Esophagus squamous epithelium (tissue), 5 donors: ENCODE data around the gene GNPTAB. TPM values are rescaled to one million over a fixed set of nuclear protein-coding genes. Genes with fewer than 3 reads are reported as not detected.

ENCODE experiments used
- DNase-seq: peaks from one replicate; lab custom pipeline; 2025; lab: John Stamatoyannopoulos, UW
- H3K27ac ChIP-seq, 4 donors: fragments of 200-600 bp; sonication (generic); one replicate each; pipeline ENCODE4 v1.5.1; 2016 to 2019; ENCODE audit warnings: mild to moderate bottlenecking in 1 of 4
- H3K27me3 ChIP-seq, 4 donors: fragments of 200-600 bp; sonication (generic); 1 replicate in 3 of 4; 2 replicates in 1 of 4; pipeline versions ENCODE4 v1.5.1 to v1.6.0; 2017 to 2021; ENCODE audit warnings: antibody characterized with exemption in 1 of 4
- H3K36me3 ChIP-seq, 3 donors: fragments of 200-600 bp; sonication (generic); one replicate each; pipeline ENCODE4 v1.5.1; 2016 to 2019
- H3K4me1 ChIP-seq, 3 donors: fragments of 200-600 bp; sonication (generic); one replicate each; pipeline ENCODE4 v1.5.1; 2017 to 2019
- H3K4me3 ChIP-seq, 4 donors: fragments of 200-600 bp; sonication (generic); 1 replicate in 3 of 4; 2 replicates in 1 of 4; pipeline ENCODE4 v1.5.1; 2016 to 2019; ENCODE audit warnings: mild to moderate bottlenecking in 2 of 4, moderate library complexity in 1 of 4
- H3K9me3 ChIP-seq, 3 donors: fragments of 200-600 bp; sonication (generic); one replicate each; pipeline ENCODE4 v1.5.1; 2016 to 2019
- POLR2A ChIP-seq, 4 donors: fragments of 450-650 bp; IDR thresholded peaks; one replicate each; pipeline ENCODE4 v1.6.1; 2017; ENCODE audit warnings: antibody characterized with exemption in 4 of 4, mild to moderate bottlenecking in 4 of 4, moderate library complexity in 3 of 4
- WGBS, 2 donors: methylation state at CpG; one replicate each; pipeline ENCODE4 v1.1.5; 2018; 5-methylcytosine and 5-hydroxymethylcytosine counted together
- intact Hi-C: fragments of 100-400 bp; cut with DNase I; formaldehyde crosslinking; loops from one replicate; pipeline ENCODE4 v1.15.0; 2022
- total RNA-seq, 4 donors: library from RNA; depleted of rRNA; stranded (reverse); fragments of >200 nt; gene quantifications; one replicate each; pipeline ENCODE4 v1.1.0, GENCODE V29; 2016
- TF ChIP-seq, protein P1 (sequence below), 6 experiments: fragments of 450-650 bp in 4 of 6; fragments of 200-600 bp in 2 of 6; sonication (generic) in 2 of 6; IDR thresholded peaks; one replicate each; pipeline ENCODE4 v1.5.1; 2016 to 2019; ENCODE audit warnings: antibody characterized with exemption in 6 of 6, mild to moderate bottlenecking in 4 of 6, moderate library complexity in 4 of 6
- donor health status: DM: yes; HTN: yes; CAD: no.

Gene GNPTAB
- total RNA-seq, 4 donors from 2014 or later, result 20.8 to 26.3 (median 21.9) TPM

- Histone ChIP-seq H3K27ac (no peak overlapping the region), H3K4me1 (no peaks in the 10 kb centered on the region), H3K9me3 (no peaks in the 10 kb centered on the region), H3K4me3 (no peak overlapping the region), H3K27me3 (no peaks in the 10 kb centered on the region), H3K36me3 (peaks cover 0 to 88% (median 0%) of the 10 kb centered on the region in 3 donors)
- intact Hi-C loops, result no loop called here
- TF ChIP-seq, protein P1, sequence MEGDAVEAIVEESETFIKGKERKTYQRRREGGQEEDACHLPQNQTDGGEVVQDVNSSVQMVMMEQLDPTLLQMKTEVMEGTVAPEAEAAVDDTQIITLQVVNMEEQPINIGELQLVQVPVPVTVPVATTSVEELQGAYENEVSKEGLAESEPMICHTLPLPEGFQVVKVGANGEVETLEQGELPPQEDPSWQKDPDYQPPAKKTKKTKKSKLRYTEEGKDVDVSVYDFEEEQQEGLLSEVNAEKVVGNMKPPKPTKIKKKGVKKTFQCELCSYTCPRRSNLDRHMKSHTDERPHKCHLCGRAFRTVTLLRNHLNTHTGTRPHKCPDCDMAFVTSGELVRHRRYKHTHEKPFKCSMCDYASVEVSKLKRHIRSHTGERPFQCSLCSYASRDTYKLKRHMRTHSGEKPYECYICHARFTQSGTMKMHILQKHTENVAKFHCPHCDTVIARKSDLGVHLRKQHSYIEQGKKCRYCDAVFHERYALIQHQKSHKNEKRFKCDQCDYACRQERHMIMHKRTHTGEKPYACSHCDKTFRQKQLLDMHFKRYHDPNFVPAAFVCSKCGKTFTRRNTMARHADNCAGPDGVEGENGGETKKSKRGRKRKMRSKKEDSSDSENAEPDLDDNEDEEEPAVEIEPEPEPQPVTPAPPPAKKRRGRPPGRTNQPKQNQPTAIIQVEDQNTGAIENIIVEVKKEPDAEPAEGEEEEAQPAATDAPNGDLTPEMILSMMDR (IDR thresholded peaks at IDR 0.05), result no peak
- TF ChIP-seq POLR2A (IDR thresholded peaks at IDR 0.05), result no peak
- WGBS, 2 donors, result 85 to 90% methylated on average over 1 of the region's 1 CpG
- no peak for DNase-seq
These were observed 46.4 kb downstream of the GNPTAB start for GRCh38 chr12:101784376-101784775.

GRCh38 chr12:101783838-101784237, 46.9 kb downstream of the GNPTAB start:
- WGBS, 2 donors, result 88 to 100% methylated on average over 1 of the region's 2 CpGs

DNA sequence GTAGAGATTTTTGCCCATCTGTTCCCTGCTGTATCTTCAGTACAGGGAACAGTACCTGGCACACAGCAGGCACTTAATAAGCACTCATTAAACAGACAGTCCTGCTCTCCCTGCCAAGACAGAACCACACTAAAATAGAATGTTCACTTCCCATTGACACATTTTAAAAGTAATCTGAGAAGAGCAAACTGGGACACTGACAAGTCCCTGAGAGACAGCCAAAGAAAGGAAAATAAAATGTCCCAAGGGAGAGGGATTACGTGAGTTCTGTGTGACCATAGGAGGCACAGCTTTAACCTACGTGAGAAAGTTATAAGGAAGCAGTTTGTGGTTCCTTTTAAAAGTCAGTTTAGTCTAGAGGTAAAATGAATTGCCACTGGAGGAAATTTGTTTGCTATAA, 47.6 kb downstream of the GNPTAB start:
- H3K4me1 ChIP-seq, result no peaks in the 10 kb centered on the region
- no peak for DNase-seq
- no peak overlapping the region for H3K4me3 ChIP-seq
- H3K36me3 ChIP-seq, result peaks cover 0 to 88% (median 0%) of the 10 kb centered on the region in 3 donors
- H3K9me3 ChIP-seq, result no peaks in the 10 kb centered on the region
- H3K27me3 ChIP-seq, result no peaks in the 10 kb centered on the region
- TF ChIP-seq, protein P1 (IDR thresholded peaks at IDR 0.05), result no peak
- no peak for TF ChIP-seq POLR2A (IDR thresholded peaks at IDR 0.05)
- intact Hi-C loops, result no loop called here
- 78 to 87% methylated on average over 2 of the region's 2 CpGs for WGBS, 2 donors
- no peak overlapping the region for H3K27ac ChIP-seq

More at GRCh38 chr12:101783838-101784237, 46.9 kb downstream of the GNPTAB start:
- no peak for TF ChIP-seq POLR2A (IDR thresholded peaks at IDR 0.05)
- TF ChIP-seq, protein P1 (IDR thresholded peaks at IDR 0.05), result no peak
- Histone ChIP-seq H3K4me3 (no peak overlapping the region), H3K4me1 (no peaks in the 10 kb centered on the region), H3K9me3 (no peaks in the 10 kb centered on the region), H3K36me3 (peaks cover 0 to 88% (median 0%) of the 10 kb centered on the region in 3 donors), H3K27ac (no peak overlapping the region), H3K27me3 (no peaks in the 10 kb centered on the region)
- no peak for DNase-seq
- intact Hi-C loops, result no loop called here

GRCh38 chr12:101782273-101782731, 48.5 kb downstream of the GNPTAB start:
- no peak for DNase-seq
- WGBS, 2 donors, result 82 to 92% methylated on average over 3 of the region's 3 CpGs
- Histone ChIP-seq H3K9me3 (no peaks in the 10 kb centered on the region), H3K4me1 (no peaks in the 10 kb centered on the region), H3K27ac (no peak overlapping the region), H3K36me3 (peaks cover 0 to 85% (median 0%) of the 10 kb centered on the region in 3 donors), H3K27me3 (no peaks in the 10 kb centered on the region), H3K4me3 (no peak overlapping the region)
- intact Hi-C loops, result no loop called here
- TF ChIP-seq POLR2A (IDR thresholded peaks at IDR 0.05), result no peak
- TF ChIP-seq, protein P1 (IDR thresholded peaks at IDR 0.05), result no peak

GRCh38 chr12:101781834-101782233, 48.9 kb downstream of the GNPTAB start:
- no peaks in the 10 kb centered on the region for H3K27me3 ChIP-seq
- intact Hi-C loops, result no loop called here
- 66 to 79% methylated on average over 3 of the region's 3 CpGs for WGBS, 2 donors

More at GRCh38 chr12:101781834-101782233, 48.9 kb downstream of the GNPTAB start:
- peaks cover 0 to 85% (median 0%) of the 10 kb centered on the region in 3 donors for H3K36me3 ChIP-seq
- no peaks in the 10 kb centered on the region for H3K9me3 ChIP-seq
- no peak overlapping the region for H3K27ac ChIP-seq
- no peaks in the 10 kb centered on the region for H3K4me1 ChIP-seq
- no peak for DNase-seq
- TF ChIP-seq, protein P1 (IDR thresholded peaks at IDR 0.05), result no peak
- no peak for TF ChIP-seq POLR2A (IDR thresholded peaks at IDR 0.05)
- no peak overlapping the region for H3K4me3 ChIP-seq
